ENCODE results near the gene NOCT. TPM values are rescaled to one million over a fixed set of nuclear protein-coding genes. Genes with fewer than 3 reads are reported as not detected.

The NOCT gene
- polyA plus RNA-seq, 1 donor from 2014 or later: 5.1 TPM

DNA sequence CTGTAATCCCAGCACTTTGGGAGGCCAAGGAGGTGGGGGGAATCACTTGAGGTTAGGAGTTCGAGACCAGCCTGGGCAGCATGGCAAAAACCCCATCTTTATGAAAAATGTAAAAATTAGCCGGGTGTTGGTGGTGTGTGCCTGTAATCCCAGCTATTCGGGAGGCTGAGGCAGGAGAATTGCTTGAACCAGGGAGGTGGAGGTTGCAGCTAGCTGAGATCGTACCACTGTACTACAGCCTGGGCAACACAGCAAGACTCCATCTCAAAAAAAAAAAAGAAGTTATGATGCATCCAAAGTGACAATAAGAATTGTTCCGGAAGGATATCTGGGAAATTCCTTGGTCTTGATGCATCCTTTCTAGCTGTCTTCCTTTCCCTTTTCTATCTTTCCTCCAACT lies 7.3 kb downstream of the NOCT start:
- TF ChIP-seq REST (IDR thresholded peaks at IDR 0.05; ENCODE audit: borderline replicate concordance) (no peak), TAF1 (IDR thresholded peaks at IDR 0.05; ENCODE audit: low read depth) (no peak), CTCF (IDR thresholded peaks at IDR 0.05; ENCODE audit: poor library complexity, severe bottlenecking) (no peak), SMC3 (conservative IDR thresholded peaks at IDR 0.05; ENCODE audit: poor library complexity) (no peak), EP300 (conservative IDR thresholded peaks at IDR 0.05; ENCODE audit: poor library complexity, severe bottlenecking) (no peak), POLR2AphosphoS5 (IDR thresholded peaks at IDR 0.05) (no peak), EZH2 (IDR thresholded peaks at IDR 0.05; ENCODE audit: borderline replicate concordance, insufficient read depth, low read length, poor library complexity, severe bottlenecking) (no peak), MXI1 (conservative IDR thresholded peaks at IDR 0.05; ENCODE audit: poor library complexity, severe bottlenecking) (no peak), RAD21 (conservative IDR thresholded peaks at IDR 0.05) (no peak)
- no peak overlapping the region for H2AFZ ChIP-seq (ENCODE audit: low read depth, low read length)
- H3K79me2 ChIP-seq (replicated peaks; ENCODE audit: insufficient read depth, low read length): peaks cover 8% of the 10 kb centered on the region
- no peaks in the 10 kb centered on the region for H3K9me3 ChIP-seq (ENCODE audit: low read length)
- H3K9me2 ChIP-seq (ENCODE audit: insufficient read depth, low read length): no peaks in the 10 kb centered on the region
- H3K27me3 ChIP-seq (ENCODE audit: insufficient read depth, low read depth, low read length): no peaks in the 10 kb centered on the region
- no peaks in the 10 kb centered on the region for H3K36me3 ChIP-seq (ENCODE audit: insufficient read depth, low read length)
- no peak overlapping the region for H3K4me3 ChIP-seq (ENCODE audit: low read length)
- H3K27ac ChIP-seq (ENCODE audit: low read length): no peak overlapping the region
- no peak overlapping the region for H3K4me2 ChIP-seq (ENCODE audit: low read length)
- no peaks in the 10 kb centered on the region for H4K20me1 ChIP-seq (ENCODE audit: insufficient read depth)
- no peak overlapping the region for H3K9ac ChIP-seq (ENCODE audit: low read length)
- H3F3A ChIP-seq (ENCODE audit: insufficient read depth, low read length, poor library complexity, severe bottlenecking): peaks cover 7% of the 10 kb centered on the region

DNA sequence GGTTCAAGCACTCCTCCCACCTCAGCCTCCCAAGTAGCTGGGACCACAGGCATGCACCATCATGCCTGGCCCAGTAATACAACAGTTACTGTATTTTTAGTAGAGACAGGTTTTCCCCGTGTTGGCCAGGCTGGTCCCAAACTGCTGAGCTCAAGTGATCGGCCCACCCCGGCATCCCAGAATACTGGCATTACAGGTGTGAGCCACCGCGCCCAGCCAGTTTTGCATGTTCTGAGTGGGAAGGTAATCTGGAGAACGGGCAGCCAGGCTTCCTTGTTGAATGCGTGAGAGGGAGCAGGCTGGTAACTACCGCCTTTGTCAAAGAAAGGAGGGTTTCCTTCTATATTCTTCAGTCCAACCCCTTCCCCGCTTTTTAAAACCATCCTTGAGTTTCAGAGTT lies 9.1 kb downstream of the NOCT start:
- Histone ChIP-seq H3K4me2 (ENCODE audit: low read length) (no peak overlapping the region), H4K20me1 (ENCODE audit: insufficient read depth) (no peaks in the 10 kb centered on the region), H3K27ac (ENCODE audit: low read length) (no peak overlapping the region)

More for the DNA sequence above, 9.1 kb downstream of the NOCT start:
- no peak overlapping the region for H3K9ac ChIP-seq (ENCODE audit: low read length)
- H3K9me3 ChIP-seq (ENCODE audit: low read length): no peaks in the 10 kb centered on the region
- H3K36me3 ChIP-seq (ENCODE audit: insufficient read depth, low read length): no peaks in the 10 kb centered on the region
- no peak overlapping the region for H2AFZ ChIP-seq (ENCODE audit: low read depth, low read length)
- H3K27me3 ChIP-seq (ENCODE audit: insufficient read depth, low read depth, low read length): no peaks in the 10 kb centered on the region
- H3K9me2 ChIP-seq (ENCODE audit: insufficient read depth, low read length): no peaks in the 10 kb centered on the region
- H3K4me3 ChIP-seq (ENCODE audit: low read length): no peak overlapping the region
- H3K79me2 ChIP-seq (replicated peaks; ENCODE audit: insufficient read depth, low read length): peaks cover 16% of the 10 kb centered on the region
- TF ChIP-seq REST (IDR thresholded peaks at IDR 0.05; ENCODE audit: borderline replicate concordance) (no peak), EP300 (conservative IDR thresholded peaks at IDR 0.05; ENCODE audit: poor library complexity, severe bottlenecking) (no peak), CTCF (IDR thresholded peaks at IDR 0.05; ENCODE audit: poor library complexity, severe bottlenecking) (no peak), RAD21 (conservative IDR thresholded peaks at IDR 0.05) (no peak), SMC3 (conservative IDR thresholded peaks at IDR 0.05; ENCODE audit: poor library complexity) (no peak), TAF1 (IDR thresholded peaks at IDR 0.05; ENCODE audit: low read depth) (no peak), EZH2 (IDR thresholded peaks at IDR 0.05; ENCODE audit: borderline replicate concordance, insufficient read depth, low read length, poor library complexity, severe bottlenecking) (no peak), MXI1 (conservative IDR thresholded peaks at IDR 0.05; ENCODE audit: poor library complexity, severe bottlenecking) (no peak), POLR2AphosphoS5 (IDR thresholded peaks at IDR 0.05) (no peak)
- H3F3A ChIP-seq (ENCODE audit: insufficient read depth, low read length, poor library complexity, severe bottlenecking): peaks cover 7% of the 10 kb centered on the region
